GM04503 (cell line): ENCODE results near the gene RGS6.

Source experiments
- DNase-seq: peaks from one replicate; pipeline ENCODE4 v3.0.0-alpha.2; 2012; ENCODE audit warnings: low read depth

Gene RGS6

DNA sequence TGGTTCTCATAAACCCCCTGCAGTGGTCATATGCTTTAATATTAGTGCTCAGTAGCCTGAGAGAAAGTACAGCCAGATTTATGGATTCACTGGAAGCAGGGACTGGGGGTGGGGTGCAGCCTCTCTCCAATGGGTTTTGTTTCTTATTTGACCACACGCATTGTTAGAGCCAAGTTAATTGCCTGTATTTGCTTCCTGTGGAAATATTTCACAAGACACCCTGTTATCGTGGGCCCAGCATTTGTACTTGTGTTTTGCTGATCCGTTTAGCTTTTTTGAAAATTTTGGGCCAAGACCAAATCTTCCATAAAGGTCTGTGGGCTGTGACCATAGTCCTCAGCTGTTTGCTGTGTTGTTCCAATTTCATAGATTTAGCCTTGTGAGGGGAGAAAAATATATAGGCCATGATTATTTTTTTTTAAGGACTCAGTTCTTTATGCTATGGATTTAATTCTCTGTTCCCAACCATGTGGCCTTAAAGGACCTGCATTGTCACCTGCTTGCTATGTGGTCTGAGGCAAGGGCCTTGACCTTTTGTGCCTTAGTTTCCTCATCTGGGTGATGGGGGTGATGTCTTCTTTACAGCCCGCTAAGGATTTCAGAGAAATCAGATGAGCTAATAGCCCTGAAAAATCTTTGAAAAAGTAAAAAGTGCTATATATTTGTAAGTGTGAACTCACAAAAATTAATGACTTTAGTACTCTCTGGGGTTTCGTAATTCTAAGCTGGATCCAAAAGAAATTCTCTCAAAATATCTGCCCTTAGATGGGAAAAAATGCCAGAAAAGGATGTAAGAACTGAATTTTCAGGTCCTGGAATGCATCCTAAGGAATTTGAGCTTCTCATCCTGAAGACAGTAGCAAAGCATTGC, 591.4 kb downstream of the RGS6 start:
- no peak for DNase-seq

DNA sequence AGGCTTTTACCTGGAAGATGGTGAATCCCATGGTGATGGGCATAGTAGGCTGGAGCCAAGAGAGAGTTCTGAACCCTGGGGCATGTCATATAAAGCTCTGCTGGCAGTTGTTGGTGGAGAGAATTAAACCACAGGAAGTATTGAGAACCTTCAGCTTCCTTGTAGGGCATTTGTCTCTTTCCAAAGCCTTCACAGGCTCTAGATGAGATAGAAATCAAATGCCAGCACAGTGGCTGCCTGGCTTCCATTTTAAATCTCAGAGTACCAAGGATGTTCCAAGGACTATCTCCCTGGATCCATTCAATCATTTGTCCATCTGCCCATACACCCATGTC, 592.0 kb downstream of the RGS6 start:
- no peak for DNase-seq

GRCh38 chr14:72525087-72525915, 593.1 kb downstream of the RGS6 start:
- DNase-seq = no peak

DNA sequence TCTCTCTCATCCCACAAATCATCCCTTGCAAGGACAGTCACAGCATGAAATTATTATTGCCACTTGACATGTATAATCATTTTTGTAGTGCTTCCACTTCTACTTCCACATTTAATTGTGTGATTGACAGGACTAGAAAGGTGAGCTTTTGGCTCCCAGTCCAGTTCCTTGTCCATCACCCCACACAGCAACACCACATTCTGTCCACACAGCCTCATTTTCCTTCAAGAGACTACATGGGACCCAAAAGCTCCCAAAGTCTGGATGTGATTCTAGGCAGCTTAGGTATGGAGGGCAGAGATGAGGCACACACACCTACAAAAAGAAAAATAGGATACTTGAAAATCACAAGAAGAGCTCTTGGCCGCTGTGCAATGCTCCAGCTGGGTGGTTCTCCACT, 595.4 kb downstream of the RGS6 start:
- no peak for DNase-seq

DNA sequence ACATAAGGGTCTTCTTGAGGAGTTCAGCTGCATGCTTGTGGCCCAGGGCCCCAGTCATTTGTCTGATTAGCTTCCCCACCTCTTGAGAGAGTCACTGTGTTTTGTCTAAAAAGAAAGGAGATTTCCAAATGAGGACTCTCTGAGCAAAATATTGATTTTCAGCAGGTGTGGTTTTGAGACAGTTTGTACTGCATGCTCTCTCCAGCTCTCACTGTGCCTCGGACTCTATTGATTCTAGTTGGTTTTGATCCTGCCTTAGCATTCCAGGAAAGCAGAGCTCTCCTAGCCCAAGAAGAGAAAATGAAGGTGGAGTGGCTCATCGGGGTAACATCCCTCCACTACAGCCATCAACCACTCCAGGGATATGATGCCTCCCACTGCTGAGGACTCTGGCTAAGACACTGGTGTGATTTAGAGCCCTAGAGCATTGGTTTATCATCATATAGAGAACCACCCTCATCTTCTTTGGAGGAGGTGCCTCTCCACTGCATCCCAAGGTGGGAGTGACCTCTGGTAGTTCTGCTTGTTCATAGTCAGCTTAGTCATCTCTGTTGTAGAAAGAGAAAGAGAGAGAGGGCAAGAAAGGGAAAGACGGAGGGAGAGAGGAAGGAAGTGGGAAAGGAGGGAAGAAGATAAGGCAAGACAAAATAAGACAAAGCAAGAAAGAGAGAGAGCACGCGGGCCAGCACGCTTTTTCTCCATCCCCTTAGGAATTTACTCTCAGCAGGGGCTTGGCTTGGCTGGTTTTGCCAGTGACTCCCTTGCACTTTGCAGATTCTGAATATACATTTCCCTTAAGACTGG, 596.0 kb downstream of the RGS6 start:
- no peak for DNase-seq

- DNase-seq = no peak
These were observed 596.6 kb downstream of the RGS6 start for GRCh38 chr14:72528863-72529175.

GRCh38 chr14:72532686-72533454, 600.6 kb downstream of the RGS6 start:
- DNase-seq = no peak

- DNase-seq = no peak
These were observed 603.3 kb downstream of the RGS6 start for GRCh38 chr14:72535485-72535884.

GRCh38 chr14:72538387-72538786, 606.2 kb downstream of the RGS6 start:
- DNase-seq = no peak

DNA sequence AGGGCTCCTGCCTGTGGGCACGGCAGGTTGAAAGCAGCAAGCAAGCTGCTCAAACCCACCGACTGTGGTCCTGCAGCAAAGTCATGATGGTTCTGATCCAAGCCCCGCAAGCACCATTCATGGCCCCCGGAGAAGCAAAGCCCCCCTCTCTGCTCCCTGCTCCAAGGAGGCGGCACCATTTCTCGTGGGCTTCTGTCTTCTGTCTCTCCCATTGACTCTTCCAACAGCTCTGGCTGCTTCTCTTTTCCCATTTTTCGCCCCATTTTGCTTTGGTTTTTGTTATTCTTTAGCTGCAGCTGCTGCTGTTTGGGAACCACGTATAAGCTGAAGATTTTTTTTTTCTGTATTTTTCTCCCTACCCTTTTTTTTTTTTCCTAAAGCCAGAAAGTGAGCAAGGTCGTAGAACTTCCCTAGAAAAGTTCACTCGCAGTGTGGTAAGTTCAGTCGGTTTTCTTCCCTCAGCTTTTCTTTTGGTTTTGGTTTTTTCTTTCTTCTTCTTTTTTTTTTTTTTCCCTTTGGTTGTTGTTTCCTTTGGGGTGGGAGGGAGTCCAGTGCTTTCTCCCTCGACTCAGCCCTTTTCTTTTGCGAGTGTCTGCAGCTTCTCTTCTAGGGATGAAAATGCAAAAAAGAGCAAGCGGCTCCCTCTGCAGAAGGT, 607.6 kb downstream of the RGS6 start:
- DNase-seq = no peak

- no peak for DNase-seq
These were observed 608.6 kb downstream of the RGS6 start for GRCh38 chr14:72540836-72541235.

- DNase-seq = no peak
These were observed 609.3 kb downstream of the RGS6 start for GRCh38 chr14:72541546-72541945.

DNA sequence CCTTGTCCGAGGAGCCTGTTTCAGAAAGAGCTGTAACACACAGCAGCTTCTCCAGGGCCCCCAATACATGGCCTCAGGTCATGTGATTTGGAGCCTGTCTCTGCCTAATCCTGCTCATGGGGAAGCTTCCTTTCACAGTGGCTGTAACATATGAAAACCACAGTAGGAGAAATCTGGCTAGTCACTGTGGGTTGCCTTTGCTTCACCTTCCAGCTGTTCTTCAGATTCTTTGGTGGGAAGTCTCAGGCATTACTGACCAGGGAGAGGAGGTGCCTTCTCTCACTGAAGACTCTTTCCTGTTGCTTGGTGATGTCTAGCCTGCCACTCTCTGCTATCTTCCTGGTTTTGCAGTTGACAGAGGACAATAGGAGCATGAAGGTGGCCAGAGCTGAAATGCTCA, 611.1 kb downstream of the RGS6 start:
- DNase-seq = no peak

DNA sequence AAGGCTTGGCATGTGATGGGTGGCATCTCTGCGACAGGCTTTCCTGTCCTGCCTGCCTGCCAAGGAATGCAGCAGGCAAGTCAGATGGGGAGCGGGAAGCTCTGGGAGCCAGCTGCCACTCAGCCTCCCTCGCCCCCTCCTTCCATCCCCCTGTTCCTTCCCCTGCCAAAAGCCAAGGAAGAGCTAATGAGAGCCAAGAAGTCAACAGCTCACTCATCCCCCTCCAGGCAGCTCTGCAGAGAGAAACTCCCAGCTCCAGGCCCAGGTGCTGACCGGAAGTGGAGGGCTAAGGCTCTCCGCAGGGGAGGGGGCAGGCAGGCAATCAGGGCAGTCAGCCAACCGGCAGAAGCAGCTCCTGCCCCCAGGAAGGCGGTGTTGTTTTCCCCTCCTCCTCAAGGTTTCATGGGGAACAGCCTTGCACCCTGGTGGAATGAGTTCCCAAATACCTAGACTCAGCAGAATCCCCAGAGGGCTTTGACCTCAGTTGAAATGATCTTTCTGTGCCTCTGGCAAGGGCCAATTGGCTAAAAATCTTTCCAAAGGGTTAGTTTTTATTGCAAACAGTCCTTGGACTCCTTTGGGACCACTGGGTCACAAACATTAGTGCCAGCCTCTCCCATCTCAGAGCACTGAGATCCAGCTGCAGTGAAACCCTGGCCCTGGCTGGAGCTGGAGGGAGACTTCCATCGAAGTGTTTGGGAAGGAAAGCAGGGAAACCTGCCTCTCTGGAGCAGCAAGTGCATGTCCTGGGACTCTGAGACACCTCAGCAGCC, 612.6 kb downstream of the RGS6 start:
- DNase-seq = no peak

DNA sequence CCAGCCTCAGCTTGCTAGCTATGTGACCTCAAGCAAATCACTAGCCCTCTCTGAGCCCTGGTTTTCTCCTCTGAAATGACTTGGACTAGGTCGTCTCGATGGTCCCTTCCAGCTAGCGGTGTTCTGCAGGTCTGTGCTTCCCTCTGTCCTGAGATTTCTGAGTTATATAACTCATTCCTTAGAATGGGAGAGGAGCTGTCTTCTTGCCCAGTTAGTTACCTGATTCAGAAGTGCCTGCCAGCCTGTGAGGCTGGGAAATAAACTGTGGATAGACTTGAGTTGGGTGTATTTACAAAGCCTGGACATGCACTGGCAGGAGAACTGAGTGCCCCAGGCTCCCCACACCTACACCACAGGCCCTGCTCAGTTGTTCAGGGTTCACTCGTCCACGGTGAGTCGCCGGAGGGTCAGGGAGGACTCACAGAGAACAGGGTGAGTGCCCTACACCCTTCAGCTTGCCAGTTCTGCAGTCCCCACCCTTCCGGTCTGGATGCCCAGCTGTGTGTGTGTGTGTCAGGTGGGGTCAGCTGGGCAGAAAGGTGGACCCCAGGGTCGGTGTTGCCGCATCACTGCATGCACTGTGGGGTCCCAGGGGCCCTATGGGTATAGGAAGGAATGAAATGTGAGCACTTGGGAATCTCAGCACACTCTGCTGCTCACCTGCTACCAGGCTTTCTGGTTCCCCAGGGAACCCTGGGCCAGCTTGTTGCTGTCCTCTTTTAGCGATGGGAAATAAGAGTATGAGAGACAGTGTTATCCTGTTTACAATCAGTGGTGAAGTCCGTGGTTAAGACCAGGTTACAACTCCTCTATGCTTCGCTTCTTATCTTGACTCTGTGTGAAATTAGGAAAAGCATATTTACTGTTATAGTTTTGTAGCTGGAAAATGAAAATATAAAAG, 613.4 kb downstream of the RGS6 start:
- no peak for DNase-seq

DNA sequence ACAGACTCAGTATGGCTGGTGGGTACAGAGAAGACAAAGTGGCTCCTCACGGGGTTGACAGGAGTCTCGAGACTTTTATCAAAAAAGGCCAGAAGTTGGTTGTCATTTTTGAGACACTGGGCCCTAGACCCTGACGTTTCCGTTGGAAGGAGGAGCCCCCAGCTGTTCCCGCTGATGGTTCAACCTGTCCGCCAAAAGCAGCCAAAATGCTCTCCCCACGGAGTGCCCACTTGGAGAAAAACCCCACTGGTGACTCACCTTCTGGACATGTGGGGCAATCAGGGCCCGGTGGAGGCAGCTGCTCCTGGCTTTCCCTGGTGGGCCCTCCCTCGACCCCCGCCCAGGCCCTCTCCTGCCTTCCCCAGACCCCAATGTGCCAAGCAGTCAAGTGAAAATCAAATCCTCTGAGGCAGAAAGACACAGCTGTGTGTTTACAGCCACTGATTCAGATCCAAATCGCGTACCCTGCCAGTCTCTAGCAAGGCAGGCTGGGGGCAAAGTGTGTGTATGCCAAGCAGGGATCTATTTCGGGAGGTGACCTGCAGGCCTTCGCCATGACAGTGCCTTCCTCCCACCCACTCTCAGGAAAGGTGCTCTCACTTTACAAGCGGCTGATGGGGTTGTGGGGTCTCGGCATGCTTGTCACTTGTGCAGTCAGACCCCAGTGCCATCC, 614.3 kb downstream of the RGS6 start:
- DNase-seq = no peak

DNA sequence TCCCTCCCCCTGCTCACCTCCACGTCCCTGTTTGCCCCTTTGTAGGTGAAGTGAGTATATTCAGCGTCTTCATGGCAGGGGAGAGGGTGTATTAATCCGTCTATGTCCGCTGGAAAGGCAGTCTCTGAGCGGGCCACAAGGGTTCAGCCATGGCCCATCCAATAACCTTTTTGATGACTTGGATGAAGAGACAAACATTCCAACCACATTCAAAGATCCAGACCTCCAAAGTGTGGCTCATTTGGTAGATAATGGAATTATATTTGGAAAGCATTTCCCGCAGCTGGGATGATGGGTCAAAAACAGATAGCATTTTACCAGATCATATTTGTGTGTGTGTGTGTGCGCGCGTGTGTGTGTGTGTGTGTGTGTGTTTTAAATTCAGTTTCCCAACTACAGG, 615.8 kb downstream of the RGS6 start:
- DNase-seq = no peak

GRCh38 chr14:72549026-72549425, 616.8 kb downstream of the RGS6 start:
- DNase-seq = no peak

GRCh38 chr14:72549854-72550253, 617.6 kb downstream of the RGS6 start:
- no peak for DNase-seq
